Fibroblast of mammary gland (primary cell): ENCODE results near the gene POU3F1.

Experiments
- DNase-seq: peaks from one replicate; pipeline ENCODE4 v3.0.0-alpha.2; 2010; ENCODE audit warnings: low read depth
- H3K4me3 ChIP-seq: 2 replicates; pipeline ENCODE4 v1.5.1; 2011; ENCODE audit warnings: low read depth, mild to moderate bottlenecking, low read length, moderate library complexity; ENCODE audit not compliant: control insufficient read depth
- CTCF ChIP-seq: conservative IDR thresholded peaks from 2 replicates; pipeline ENCODE4 v1.5.1; 2011; ENCODE audit warnings: low read depth, low read length, inconsistent platforms; ENCODE audit not compliant: control insufficient read depth, insufficient read depth

The POU3F1 gene

GRCh38 chr1:38004284-38005108 is 42.1 kb downstream of the POU3F1 start:
- peak overlapping the region; percentile 92 for H3K4me3 ChIP-seq
- no peak for TF ChIP-seq CTCF
- DNase-seq, result peak; percentile 20

DNA sequence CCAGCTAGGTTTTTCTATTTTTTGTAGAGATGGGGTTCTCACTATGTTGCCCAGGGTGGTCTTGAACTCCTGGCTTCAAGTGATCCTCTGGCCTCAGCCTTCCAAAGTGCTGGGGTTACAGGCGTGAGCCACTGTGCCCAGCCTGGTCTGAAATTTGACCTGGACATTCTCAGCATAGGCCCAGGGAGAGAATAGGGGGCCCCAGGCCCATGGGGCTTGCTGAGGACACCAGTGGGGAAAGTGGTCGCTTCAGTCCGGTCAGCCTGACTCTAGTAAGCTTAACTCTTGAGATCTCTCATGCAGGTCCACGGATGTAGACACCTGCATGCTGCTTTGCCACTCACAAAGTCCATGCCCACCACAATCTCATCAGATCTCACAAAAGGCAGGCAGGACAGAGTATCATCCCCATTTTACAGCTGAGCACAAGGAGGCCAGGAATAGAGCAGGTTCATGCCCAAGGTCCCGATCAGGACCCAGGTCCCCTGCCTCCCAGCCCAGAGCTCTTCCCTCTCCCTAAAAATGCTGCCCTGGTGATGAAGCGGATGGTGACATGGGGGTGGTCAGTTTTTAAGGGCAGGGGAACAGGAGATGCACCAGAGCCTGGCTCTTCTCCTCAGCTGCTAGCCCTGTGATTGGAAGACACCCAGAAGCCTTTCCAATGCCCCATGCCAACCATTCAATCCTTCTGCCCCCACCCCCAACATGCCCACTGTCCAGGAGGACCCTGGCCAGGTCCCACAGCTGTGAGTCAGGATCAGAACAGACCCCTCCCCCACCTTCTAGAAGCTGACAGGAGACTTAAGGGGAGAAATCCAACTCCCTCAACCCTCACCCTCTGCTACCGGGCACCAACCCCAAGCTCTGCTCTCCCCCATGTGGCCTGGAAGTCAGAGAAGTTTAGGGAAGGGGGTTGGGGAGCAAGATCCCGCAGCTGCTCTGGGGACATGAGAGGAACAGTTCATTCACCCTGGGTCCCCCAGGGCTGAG is 43.0 kb downstream of the POU3F1 start:
- peak; percentile 50 for DNase-seq
- H3K4me3 ChIP-seq, result peak overlapping the region; percentile 92
- no peak for TF ChIP-seq CTCF

GRCh38 chr1:38000529-38001455 is 45.8 kb downstream of the POU3F1 start:
- peak overlapping the region; percentile 24 for H3K4me3 ChIP-seq
- TF ChIP-seq CTCF, result no peak
- peak; percentile 88 for DNase-seq

GRCh38 chr1:38000233-38000528 is 46.4 kb downstream of the POU3F1 start:
- H3K4me3 ChIP-seq, result peak overlapping the region; percentile 16
- no peak for DNase-seq
- no peak for TF ChIP-seq CTCF

GRCh38 chr1:37999430-38000232 is 47.0 kb downstream of the POU3F1 start:
- TF ChIP-seq CTCF, result no peak
- DNase-seq, result peak; percentile 70
- peak overlapping the region; percentile 16 for H3K4me3 ChIP-seq
